PC-9 (cell line): ENCODE data around the gene AGMAT. TPM values are rescaled to one million over a fixed set of nuclear protein-coding genes. Genes with fewer than 3 reads are reported as not detected.

Source experiments
- BruUV-seq: library from RNA; stranded (reverse); fragments of 400-500 nt; replicated peaks from 2 replicates; lab custom pipeline; 2021; lab: Mats Ljungman, UMichigan
- CTCF ChIA-PET: fragments of 300-600 bp; sonication (Branson Sonifier 250); formaldehyde crosslinking; loops from one replicate; lab custom pipeline; 2022; ENCODE audit warnings: antibody characterized with exemption; lab: Charles Lee
- POLR2A ChIA-PET: fragments of 300-600 bp; sonication (Branson Sonifier 250); formaldehyde crosslinking; loops from one replicate; lab custom pipeline; 2022; ENCODE audit warnings: antibody characterized with exemption; ENCODE audit not compliant: unreplicated experiment; lab: Charles Lee
- DNase-seq, 2 experiments: peaks; one replicate each; pipeline versions ENCODE4 v3.0.0 to v3.0.0-alpha.2; 2015 to 2022; ENCODE audit warnings: mixed read lengths in 1 of 2
- H2AFZ ChIP-seq: fragments of 200-600 bp; sonication (generic); 2 replicates; pipeline ENCODE4 v1.8.1; 2017; ENCODE audit warnings: antibody characterized with exemption
- H3F3A ChIP-seq: fragments of 200-600 bp; sonication (generic); 2 replicates; pipeline ENCODE4 v1.8.1; 2017; ENCODE audit warnings: antibody characterized with exemption, mild to moderate bottlenecking, low read depth; ENCODE audit not compliant: insufficient read depth
- H3K27ac ChIP-seq: fragments of 200-600 bp; sonication (generic); 2 replicates; pipeline ENCODE4 v1.6.1; 2016; ENCODE audit warnings: mixed run types
- H3K27me3 ChIP-seq: fragments of 200-600 bp; sonication (generic); 2 replicates; pipeline ENCODE4 v1.6.1; 2016; ENCODE audit warnings: low read depth, mixed run types; ENCODE audit not compliant: insufficient read depth
- H3K36me3 ChIP-seq: fragments of 200-600 bp; sonication (generic); 2 replicates; pipeline ENCODE4 v1.6.1; 2016; ENCODE audit warnings: low read depth, mixed run types
- H3K4me1 ChIP-seq: fragments of 200-600 bp; sonication (generic); replicated peaks from 2 replicates; pipeline ENCODE4 v1.6.1; 2016; ENCODE audit warnings: mixed run types; ENCODE audit not compliant: insufficient read depth
- H3K4me2 ChIP-seq: fragments of 200-600 bp; sonication (generic); 2 replicates; pipeline ENCODE4 v1.6.1; 2017; ENCODE audit warnings: mixed run types
- H3K4me3 ChIP-seq: fragments of 200-600 bp; sonication (generic); 2 replicates; pipeline ENCODE4 v1.6.1; 2016; ENCODE audit warnings: mixed run types
- H3K79me2 ChIP-seq: fragments of 200-600 bp; sonication (generic); 2 replicates; pipeline ENCODE4 v1.6.1; 2017; ENCODE audit warnings: low read depth, mixed run types
- H3K9me2 ChIP-seq: fragments of 200-600 bp; sonication (generic); 2 replicates; pipeline ENCODE4 v1.8.1; 2017; ENCODE audit warnings: mild to moderate bottlenecking; ENCODE audit not compliant: insufficient read depth
- H3K9me3 ChIP-seq: fragments of 200-600 bp; sonication (generic); 2 replicates; pipeline ENCODE4 v1.8.1; 2016; ENCODE audit warnings: low read depth; ENCODE audit not compliant: insufficient read depth
- H4K20me1 ChIP-seq: fragments of 200-600 bp; sonication (generic); 2 replicates; pipeline ENCODE4 v1.8.1; 2017; ENCODE audit not compliant: insufficient read depth
- CTCF ChIP-seq: fragments of 200-600 bp; sonication (generic); conservative IDR thresholded peaks from 2 replicates; pipeline ENCODE4 v1.6.1; 2017; ENCODE audit warnings: mixed run types, antibody characterized with exemption, mild to moderate bottlenecking, moderate library complexity
- EZH2 ChIP-seq: fragments of 200-600 bp; sonication (generic); IDR thresholded peaks from 2 replicates; pipeline ENCODE4 v1.8.0; 2017; ENCODE audit warnings: antibody characterized with exemption, low read depth
- intact Hi-C: fragments of 100-400 bp; cut with micrococcal nuclease; formaldehyde crosslinking; loops from one replicate; pipeline ENCODE4 v1.10.0; 2022; ENCODE audit not compliant: unreplicated experiment
- total RNA-seq: library from RNA; stranded (reverse); gene quantifications from 2 replicates; pipeline ENCODE4 v1.2.3, GENCODE V29; 2021

Gene AGMAT
- total RNA-seq, 1 experiment from 2014 or later: 2.9 TPM

GRCh38 chr1:15571266-15571665 is 13.6 kb downstream of the AGMAT start:
- TF ChIP-seq CTCF (no peak), EZH2 (no peak)
- H3K27ac ChIP-seq: no peak overlapping the region
- no peak overlapping the region for H3K4me2 ChIP-seq
- CTCF ChIA-PET: no interaction called here
- no peaks in the 10 kb centered on the region for H3K4me1 ChIP-seq
- BruUV-seq: no TSS peak
- H3K9me3 ChIP-seq: no peaks in the 10 kb centered on the region
- no peak overlapping the region for H2AFZ ChIP-seq
- no peaks in the 10 kb centered on the region for H3K27me3 ChIP-seq
- no peaks in the 10 kb centered on the region for H3F3A ChIP-seq
- POLR2A ChIA-PET: no interaction called here
- no peaks in the 10 kb centered on the region for H3K36me3 ChIP-seq
- no peak overlapping the region for H3K4me3 ChIP-seq
- H3K9me2 ChIP-seq: no peaks in the 10 kb centered on the region
- no peaks in the 10 kb centered on the region for H4K20me1 ChIP-seq
- no peak for DNase-seq
- intact Hi-C loops: no loop called here
- H3K79me2 ChIP-seq: no peaks in the 10 kb centered on the region

- Histone ChIP-seq H3K27me3 (no peaks in the 10 kb centered on the region), H3K4me1 (no peaks in the 10 kb centered on the region), H4K20me1 (no peaks in the 10 kb centered on the region), H3F3A (no peaks in the 10 kb centered on the region), H3K4me3 (no peak overlapping the region), H3K9me2 (no peaks in the 10 kb centered on the region), H3K27ac (no peak overlapping the region), H3K36me3 (no peaks in the 10 kb centered on the region), H3K79me2 (no peaks in the 10 kb centered on the region), H3K4me2 (no peak overlapping the region), H2AFZ (no peak overlapping the region), H3K9me3 (no peaks in the 10 kb centered on the region)
- BruUV-seq: no TSS peak
- DNase-seq: no peak
- intact Hi-C loops: no loop called here
- no peak for TF ChIP-seq CTCF
- TF ChIP-seq EZH2: no peak
- ChIA-PET POLR2A (interaction anchor here (0.6 kb wide), 1 partner anchor 15 kb away, joined by 9 read pairs; no protein-coding TSS in a partner anchor), CTCF (no interaction called here)
These were observed 14.0 kb downstream of the AGMAT start for GRCh38 chr1:15570861-15571260.

GRCh38 chr1:15568387-15569073 is 16.3 kb downstream of the AGMAT start:
- H3K4me2 ChIP-seq: no peak overlapping the region
- H3F3A ChIP-seq: no peaks in the 10 kb centered on the region
- no peaks in the 10 kb centered on the region for H3K79me2 ChIP-seq
- no peak overlapping the region for H3K27ac ChIP-seq
- H3K9me2 ChIP-seq: no peaks in the 10 kb centered on the region
- H3K27me3 ChIP-seq: no peaks in the 10 kb centered on the region
- H3K4me3 ChIP-seq: no peak overlapping the region
- no peaks in the 10 kb centered on the region for H3K36me3 ChIP-seq
- H3K9me3 ChIP-seq: no peaks in the 10 kb centered on the region
- H3K4me1 ChIP-seq: no peaks in the 10 kb centered on the region
- POLR2A ChIA-PET: no interaction called here
- no peak for DNase-seq
- CTCF ChIA-PET: no interaction called here
- TF ChIP-seq EZH2 (no peak), CTCF (no peak)
- no TSS peak for BruUV-seq
- no peaks in the 10 kb centered on the region for H4K20me1 ChIP-seq
- H2AFZ ChIP-seq: no peak overlapping the region
- intact Hi-C loops: no loop called here
